HFFc6 (cell line): ENCODE results near the gene SPATA2L. TPM values are rescaled to one million over a fixed set of nuclear protein-coding genes. Genes with fewer than 3 reads are reported as not detected.

Experiments used
- DNase-seq: peaks from one replicate; pipeline ENCODE4 v3.0.0-alpha.2; 2018
- H3K27ac Mint-ChIP-seq: 2 replicates; pipeline ENCODE4 v1.8.0; 2020; ENCODE audit warnings: mild to moderate bottlenecking, mixed read lengths
- H3K27me3 Mint-ChIP-seq: 2 replicates; pipeline ENCODE4 v1.8.0; 2021; ENCODE audit warnings: mild to moderate bottlenecking, moderate library complexity, mixed read lengths; ENCODE audit not compliant: insufficient read depth
- H3K36me3 Mint-ChIP-seq: 2 replicates; pipeline ENCODE4 v1.8.0; 2021; ENCODE audit warnings: low read depth, mixed read lengths
- H3K4me1 Mint-ChIP-seq: 2 replicates; pipeline ENCODE4 v1.8.0; 2020; ENCODE audit warnings: low read depth, mixed read lengths
- H3K4me3 Mint-ChIP-seq: 2 replicates; pipeline ENCODE4 v1.8.0; 2020; ENCODE audit warnings: mild to moderate bottlenecking, moderate library complexity, mixed read lengths
- H3K9me3 Mint-ChIP-seq: 2 replicates; pipeline ENCODE4 v1.8.0; 2020; ENCODE audit warnings: mild to moderate bottlenecking, mixed read lengths
- total RNA-seq, 6 experiments: library from RNA; stranded (reverse); fragmentation: NEBNext Ultra II Directional; extraction: Animal tissue kit (Norgen Biotek cat#: 25700); gene quantifications; 2 replicates in 1 of 6; 3 replicates in 5 of 6; pipeline ENCODE4 v1.2.3, GENCODE V29; 2021
- TF ChIP-seq, protein P1 (sequence below): fragments of 200-600 bp; sonication (generic); IDR thresholded peaks from 2 replicates; pipeline ENCODE4 v1.5.0; 2021; ENCODE audit warnings: antibody characterized with exemption, mild to moderate bottlenecking

SPATA2L gene
- total RNA-seq, 6 experiments from 2014 or later: 5.6 to 6.9 (median 5.9) TPM

DNA sequence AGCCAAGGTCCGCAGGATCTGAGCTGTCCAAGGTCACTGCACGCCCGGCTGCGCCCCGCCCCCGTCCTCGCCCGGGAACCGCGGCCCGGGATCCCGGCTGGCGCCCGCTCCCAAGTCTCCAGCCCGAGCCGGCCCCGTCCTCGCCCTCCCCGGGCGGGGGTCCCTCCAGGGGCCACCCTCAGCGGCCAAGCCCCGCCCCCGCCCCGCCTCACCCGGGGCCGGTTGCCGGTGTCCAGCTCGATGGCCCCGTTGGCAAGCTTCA lies 19.0 kb upstream of the SPATA2L start:
- Mint-ChIP-seq H3K27ac (peak overlapping the region; percentile 92), H3K36me3 (no peaks in the 10 kb centered on the region; the same call in none of the 2 replicates), H3K4me3 (peak overlapping the region; percentile 91), H3K27me3 (peaks cover 1% of the 10 kb centered on the region; the same call in 1 of the 2 replicates), H3K4me1 (peaks cover 33% of the 10 kb centered on the region), H3K9me3 (no peaks in the 10 kb centered on the region)
- DNase-seq: no peak
- TF ChIP-seq, protein P1, sequence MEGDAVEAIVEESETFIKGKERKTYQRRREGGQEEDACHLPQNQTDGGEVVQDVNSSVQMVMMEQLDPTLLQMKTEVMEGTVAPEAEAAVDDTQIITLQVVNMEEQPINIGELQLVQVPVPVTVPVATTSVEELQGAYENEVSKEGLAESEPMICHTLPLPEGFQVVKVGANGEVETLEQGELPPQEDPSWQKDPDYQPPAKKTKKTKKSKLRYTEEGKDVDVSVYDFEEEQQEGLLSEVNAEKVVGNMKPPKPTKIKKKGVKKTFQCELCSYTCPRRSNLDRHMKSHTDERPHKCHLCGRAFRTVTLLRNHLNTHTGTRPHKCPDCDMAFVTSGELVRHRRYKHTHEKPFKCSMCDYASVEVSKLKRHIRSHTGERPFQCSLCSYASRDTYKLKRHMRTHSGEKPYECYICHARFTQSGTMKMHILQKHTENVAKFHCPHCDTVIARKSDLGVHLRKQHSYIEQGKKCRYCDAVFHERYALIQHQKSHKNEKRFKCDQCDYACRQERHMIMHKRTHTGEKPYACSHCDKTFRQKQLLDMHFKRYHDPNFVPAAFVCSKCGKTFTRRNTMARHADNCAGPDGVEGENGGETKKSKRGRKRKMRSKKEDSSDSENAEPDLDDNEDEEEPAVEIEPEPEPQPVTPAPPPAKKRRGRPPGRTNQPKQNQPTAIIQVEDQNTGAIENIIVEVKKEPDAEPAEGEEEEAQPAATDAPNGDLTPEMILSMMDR: no peak

DNA sequence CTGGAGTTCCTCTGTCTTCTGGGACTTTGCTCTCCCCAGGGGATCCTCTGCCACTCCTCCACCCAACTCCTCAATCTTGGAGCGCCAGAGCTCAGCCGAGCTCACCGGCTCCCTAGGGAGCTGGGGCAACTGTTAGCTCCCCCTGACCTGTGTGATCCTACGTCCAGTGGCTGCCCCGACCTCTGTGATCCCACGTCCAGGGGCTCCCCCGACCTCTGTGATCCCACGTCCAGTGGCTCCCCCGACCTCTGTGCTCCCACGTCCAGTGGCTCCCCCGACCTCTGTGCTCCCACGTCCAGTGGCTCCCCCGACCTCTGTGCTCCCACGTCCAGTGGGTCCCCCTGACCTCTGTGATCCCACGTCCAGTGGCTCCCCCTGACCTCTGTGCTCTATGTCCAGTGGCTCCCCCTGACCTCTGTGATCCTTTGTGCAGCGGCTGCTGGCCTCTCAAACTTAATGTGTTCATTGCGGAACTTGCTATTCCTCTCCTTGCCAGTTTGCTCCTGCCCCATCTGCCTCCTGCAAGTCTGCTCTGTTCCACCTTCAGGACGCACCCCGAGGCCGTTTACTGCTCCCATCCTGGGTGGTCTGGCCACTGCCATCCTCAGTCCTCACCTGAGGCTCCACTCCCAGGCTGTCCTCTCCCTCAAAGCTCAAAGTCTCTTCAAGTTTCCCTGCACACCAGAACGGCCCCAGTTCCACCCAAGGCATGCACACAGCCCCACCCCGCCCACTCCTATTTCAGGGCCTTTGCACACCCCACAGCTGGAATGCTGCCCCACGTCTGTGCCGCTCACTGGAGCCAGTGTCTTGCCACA lies 16.4 kb upstream of the SPATA2L start:
- H3K27ac Mint-ChIP-seq: peak overlapping the region; percentile 92
- no peaks in the 10 kb centered on the region for H3K9me3 Mint-ChIP-seq
- TF ChIP-seq, protein P1: no peak
- no peak for DNase-seq
- H3K4me3 Mint-ChIP-seq: no peak overlapping the region
- H3K27me3 Mint-ChIP-seq: no peaks in the 10 kb centered on the region
- H3K36me3 Mint-ChIP-seq: peaks cover 5% of the 10 kb centered on the region
- peaks cover 30% of the 10 kb centered on the region for H3K4me1 Mint-ChIP-seq

DNA sequence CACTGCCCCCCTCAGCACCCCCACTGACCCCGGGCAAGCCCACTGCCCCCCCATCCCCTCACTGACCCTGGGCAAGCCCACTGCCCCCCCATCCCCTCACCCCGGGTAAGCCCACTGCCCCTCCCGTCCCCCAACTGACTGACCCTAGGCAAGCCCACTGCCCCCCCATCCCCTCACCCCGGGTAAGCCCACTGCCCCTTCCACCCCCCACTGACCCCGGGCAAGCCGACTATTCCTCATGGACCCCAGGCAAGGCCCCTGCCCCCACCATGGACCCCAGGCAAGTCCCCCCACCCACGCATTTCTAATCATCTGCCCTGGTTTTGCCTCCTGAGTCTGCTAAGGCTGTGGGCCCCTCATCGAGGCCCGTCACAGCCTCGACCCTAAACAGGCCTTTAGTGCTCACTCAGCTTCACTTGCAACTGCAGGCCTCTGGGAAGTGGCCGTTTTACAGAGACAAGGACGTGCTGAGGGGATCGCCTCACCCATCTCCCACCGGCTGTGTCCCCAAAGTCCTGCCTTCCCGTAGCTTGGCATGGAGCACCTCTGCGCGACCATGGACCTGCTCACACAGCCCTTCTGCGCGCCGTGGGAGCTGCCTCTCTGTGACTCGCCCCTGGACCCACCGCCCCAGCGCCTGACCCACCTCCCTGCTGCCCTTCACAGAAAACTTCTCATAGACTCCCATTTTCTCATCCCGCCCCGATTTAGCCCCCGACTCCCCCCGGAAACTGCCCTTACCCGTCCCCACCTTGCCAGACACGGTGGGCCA lies 15.6 kb upstream of the SPATA2L start:
- H3K4me1 Mint-ChIP-seq: peaks cover 25% of the 10 kb centered on the region

DNA sequence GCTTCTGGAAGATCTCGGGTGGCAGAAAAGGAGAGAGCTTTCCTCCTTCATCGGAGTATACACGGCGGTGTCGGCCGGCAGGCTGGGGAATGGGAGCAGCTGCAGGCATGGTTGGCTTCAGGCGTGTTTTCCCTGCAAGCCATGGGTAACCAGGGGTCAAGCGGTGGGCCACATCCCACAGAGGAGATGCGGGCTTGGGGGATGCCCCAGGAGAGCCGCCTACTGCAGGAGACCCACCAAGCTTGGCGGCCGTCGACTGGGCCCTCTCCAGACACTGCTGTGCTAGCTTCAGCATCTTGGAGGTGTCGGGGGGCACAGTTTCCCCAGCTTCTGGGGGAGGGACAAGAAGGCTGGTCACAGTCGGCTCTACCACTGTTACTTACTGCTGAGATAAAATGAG lies 15.0 kb upstream of the SPATA2L start:
- Mint-ChIP-seq H3K27ac (no peak overlapping the region), H3K36me3 (peaks cover 5% of the 10 kb centered on the region), H3K4me1 (peaks cover 25% of the 10 kb centered on the region), H3K4me3 (no peak overlapping the region), H3K27me3 (no peaks in the 10 kb centered on the region), H3K9me3 (no peaks in the 10 kb centered on the region)
- no peak for DNase-seq
- TF ChIP-seq, protein P1: no peak

More for the DNA sequence above, 15.6 kb upstream of the SPATA2L start:
- no peak for DNase-seq
- H3K27me3 Mint-ChIP-seq: no peaks in the 10 kb centered on the region
- no peaks in the 10 kb centered on the region for H3K9me3 Mint-ChIP-seq
- TF ChIP-seq, protein P1: no peak
- no peak overlapping the region; the same call in 1 of the 2 replicates for H3K27ac Mint-ChIP-seq
- H3K36me3 Mint-ChIP-seq: peaks cover 5% of the 10 kb centered on the region
- H3K4me3 Mint-ChIP-seq: no peak overlapping the region

DNA sequence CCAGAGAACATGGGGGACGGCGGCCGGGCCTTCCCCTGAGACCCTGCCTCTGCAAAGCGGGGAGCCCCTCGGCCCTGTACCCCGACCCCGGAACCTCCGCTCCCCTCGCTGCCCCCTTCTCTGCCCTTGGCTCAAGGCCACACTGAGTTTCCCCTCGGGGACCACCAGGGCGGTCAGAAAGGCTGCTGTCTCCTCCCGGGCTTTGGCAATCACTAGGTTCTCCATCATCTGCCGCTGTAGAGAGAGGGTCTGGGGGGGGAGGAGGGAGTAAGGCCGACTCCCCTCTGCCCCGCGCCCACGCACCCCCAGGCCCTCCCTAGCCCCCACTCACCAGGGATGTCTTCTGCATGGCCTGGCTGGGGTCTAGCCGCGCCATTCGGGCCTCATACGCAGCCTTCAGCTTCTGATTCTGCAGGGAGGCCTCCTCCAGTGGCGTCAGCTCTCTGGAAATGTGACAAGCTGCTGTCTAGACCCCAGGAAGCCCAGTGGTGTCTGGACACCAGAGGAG lies 10.8 kb upstream of the SPATA2L start:
- H3K9me3 Mint-ChIP-seq: no peaks in the 10 kb centered on the region
- peaks cover 5% of the 10 kb centered on the region; the same call in 1 of the 2 replicates for H3K36me3 Mint-ChIP-seq
- 0 out of 2 replicates have a peak, but pooled peaks cover 2% of the 10 kb centered on the region for H3K27me3 Mint-ChIP-seq
- DNase-seq: no peak
- H3K27ac Mint-ChIP-seq: no peak overlapping the region
- no peaks in the 10 kb centered on the region for H3K4me1 Mint-ChIP-seq
- TF ChIP-seq, protein P1: no peak
- H3K4me3 Mint-ChIP-seq: peak overlapping the region; percentile 70; the same call in 1 of the 2 replicates
